ENCODE results near the gene HLCS.

Gene HLCS

GRCh38 chr21:36747041-36747814 is 219.2 kb downstream of the HLCS start:
- no peak for DNase-seq (ENCODE audit: low read depth in 2 of 2)

GRCh38 chr21:36745459-36745858 is 221.0 kb downstream of the HLCS start:
- no peak for DNase-seq (ENCODE audit: low read depth in 2 of 2)

GRCh38 chr21:36744560-36745231 is 221.8 kb downstream of the HLCS start:
- DNase-seq (ENCODE audit: low read depth in 2 of 2) = no peak

GRCh38 chr21:36744190-36744559 is 222.3 kb downstream of the HLCS start:
- DNase-seq (ENCODE audit: low read depth in 2 of 2) = no peak

GRCh38 chr21:36743446-36743845 is 223.0 kb downstream of the HLCS start:
- no peak for DNase-seq (ENCODE audit: low read depth in 2 of 2)

GRCh38 chr21:36743008-36743407 is 223.5 kb downstream of the HLCS start:
- no peak for DNase-seq (ENCODE audit: low read depth in 2 of 2)

- DNase-seq (ENCODE audit: low read depth in 2 of 2) = no peak
Observed at GRCh38 chr21:36741506-36741905, 225.0 kb downstream of the HLCS start.

- no peak for DNase-seq (ENCODE audit: low read depth in 2 of 2)
Observed at GRCh38 chr21:36738489-36739126, 227.9 kb downstream of the HLCS start.

- DNase-seq (ENCODE audit: low read depth in 2 of 2) = no peak
Observed at GRCh38 chr21:36735724-36736320, 230.6 kb downstream of the HLCS start.

- no peak for DNase-seq (ENCODE audit: low read depth in 2 of 2)
Observed at GRCh38 chr21:36735201-36735515, 231.3 kb downstream of the HLCS start.

- no peak for DNase-seq (ENCODE audit: low read depth in 2 of 2)
Observed at GRCh38 chr21:36734367-36735200, 231.9 kb downstream of the HLCS start.

- no peak for DNase-seq (ENCODE audit: low read depth in 2 of 2)
Observed at GRCh38 chr21:36733857-36734256, 232.6 kb downstream of the HLCS start.

- DNase-seq (ENCODE audit: low read depth in 2 of 2) = no peak
Observed at GRCh38 chr21:36732761-36733160, 233.7 kb downstream of the HLCS start.

- no peak for DNase-seq (ENCODE audit: low read depth in 2 of 2)
Observed at GRCh38 chr21:36732217-36732616, 234.3 kb downstream of the HLCS start.

GRCh38 chr21:36730291-36731281 is 235.9 kb downstream of the HLCS start:
- no peak for DNase-seq (ENCODE audit: low read depth in 2 of 2)

GRCh38 chr21:36729310-36729970 is 237.0 kb downstream of the HLCS start:
- DNase-seq (ENCODE audit: low read depth in 2 of 2) = no peak

GRCh38 chr21:36728371-36729111 is 237.9 kb downstream of the HLCS start:
- DNase-seq (ENCODE audit: low read depth in 2 of 2) = no peak

GRCh38 chr21:36727866-36728265 is 238.6 kb downstream of the HLCS start:
- no peak for DNase-seq (ENCODE audit: low read depth in 2 of 2)

GRCh38 chr21:36725793-36726386 is 240.6 kb downstream of the HLCS start:
- no peak for DNase-seq (ENCODE audit: low read depth in 2 of 2)
